HEK293 (cell line): ENCODE data around the gene TMCC2.

ENCODE experiments used
- BCL11B ChIP-seq: fragments of 450-650 bp; formaldehyde crosslinking; IDR thresholded peaks from 2 replicates; pipeline ENCODE4 v1.5.1; 2016; ENCODE audit warnings: low read depth, missing biosample characterization, missing genetic modification characterization
- GFI1B ChIP-seq: fragments of 450-650 bp; formaldehyde crosslinking; IDR thresholded peaks from 2 replicates; pipeline ENCODE4 v1.5.1; 2016; ENCODE audit warnings: missing biosample characterization, missing genetic modification characterization
- HOXD13 ChIP-seq: sonication (generic); formaldehyde crosslinking; IDR thresholded peaks from 2 replicates; pipeline ENCODE4 v1.8.0; 2022; ENCODE audit warnings: missing genetic modification reagents, borderline replicate concordance
- KLF10 ChIP-seq: fragments of 450-650 bp; IDR thresholded peaks from 2 replicates; pipeline ENCODE4 v1.5.1; 2018; ENCODE audit warnings: missing biosample characterization, mild to moderate bottlenecking, missing genetic modification characterization
- KLF16 ChIP-seq: fragments of 450-650 bp; formaldehyde crosslinking; IDR thresholded peaks from 2 replicates; pipeline ENCODE4 v1.5.1; 2017; ENCODE audit warnings: missing biosample characterization, missing genetic modification characterization
- MZF1 ChIP-seq: fragments of 450-650 bp; formaldehyde crosslinking; IDR thresholded peaks from 2 replicates; pipeline ENCODE4 v1.5.1; 2017; ENCODE audit warnings: missing biosample characterization, missing genetic modification characterization, borderline replicate concordance
- SP2 ChIP-seq: fragments of 450-650 bp; formaldehyde crosslinking; IDR thresholded peaks from 2 replicates; pipeline ENCODE4 v1.5.1; 2016; ENCODE audit warnings: missing biosample characterization, missing genetic modification characterization
- TCF7L2 ChIP-seq: IDR thresholded peaks from 2 replicates; pipeline ENCODE4 v1.6.1; 2011; ENCODE audit warnings: low read depth, mild to moderate bottlenecking, inconsistent platforms, low read length, moderate library complexity, borderline replicate concordance
- YY2 ChIP-seq: fragments of 450-650 bp; formaldehyde crosslinking; IDR thresholded peaks from 2 replicates; pipeline ENCODE4 v1.5.1; 2016; ENCODE audit warnings: missing biosample characterization, missing genetic modification characterization
- ZFP69B ChIP-seq: fragments of 450-650 bp; formaldehyde crosslinking; IDR thresholded peaks from 2 replicates; pipeline ENCODE4 v1.5.1; 2016; ENCODE audit warnings: missing biosample characterization, missing genetic modification characterization
- ZNF10 ChIP-seq: fragments of 450-650 bp; formaldehyde crosslinking; IDR thresholded peaks from 2 replicates; pipeline ENCODE4 v1.5.1; 2017; ENCODE audit warnings: missing biosample characterization, missing genetic modification characterization
- ZNF114 ChIP-seq: fragments of 450-650 bp; formaldehyde crosslinking; IDR thresholded peaks from 2 replicates; pipeline ENCODE4 v1.5.0; 2017; ENCODE audit warnings: missing biosample characterization, missing genetic modification characterization
- ZNF133 ChIP-seq: fragments of 450-650 bp; formaldehyde crosslinking; IDR thresholded peaks from 2 replicates; pipeline ENCODE4 v1.5.1; 2016; ENCODE audit warnings: missing biosample characterization, missing genetic modification characterization
- ZNF138 ChIP-seq: fragments of 450-650 bp; formaldehyde crosslinking; IDR thresholded peaks from 2 replicates; pipeline ENCODE4 v1.5.1; 2016; ENCODE audit warnings: missing biosample characterization, missing genetic modification characterization, borderline replicate concordance
- ZNF175 ChIP-seq: fragments of 450-650 bp; formaldehyde crosslinking; IDR thresholded peaks from 2 replicates; pipeline ENCODE4 v1.5.1; 2016; ENCODE audit warnings: missing biosample characterization, missing genetic modification characterization
- ZNF266 ChIP-seq: fragments of 450-650 bp; formaldehyde crosslinking; IDR thresholded peaks from 2 replicates; pipeline ENCODE4 v1.5.1; 2016; ENCODE audit warnings: missing biosample characterization, missing genetic modification characterization, low read depth
- ZNF302 ChIP-seq: fragments of 450-650 bp; formaldehyde crosslinking; IDR thresholded peaks from 2 replicates; pipeline ENCODE4 v1.5.1; 2016; ENCODE audit warnings: missing biosample characterization, missing genetic modification characterization, low read depth
- ZNF324 ChIP-seq: fragments of 450-650 bp; formaldehyde crosslinking; IDR thresholded peaks from 2 replicates; pipeline ENCODE4 v1.5.1; 2016; ENCODE audit warnings: missing biosample characterization, missing genetic modification characterization
- ZNF366 ChIP-seq: fragments of 450-650 bp; formaldehyde crosslinking; conservative IDR thresholded peaks from 2 replicates; pipeline ENCODE4 v1.5.1; 2016; ENCODE audit warnings: missing biosample characterization, missing genetic modification characterization
- ZNF426 ChIP-seq: fragments of 450-650 bp; formaldehyde crosslinking; IDR thresholded peaks from 2 replicates; pipeline ENCODE4 v1.5.1; 2017; ENCODE audit warnings: missing biosample characterization, missing genetic modification characterization, mild to moderate bottlenecking, inconsistent platforms, moderate library complexity
- ZNF510 ChIP-seq: fragments of 450-650 bp; formaldehyde crosslinking; IDR thresholded peaks from 2 replicates; pipeline ENCODE4 v1.5.1; 2018; ENCODE audit warnings: mild to moderate bottlenecking, missing genetic modification characterization, missing biosample characterization; ENCODE audit not compliant: insufficient replicate concordance
- ZNF521 ChIP-seq: fragments of 450-650 bp; formaldehyde crosslinking; IDR thresholded peaks from 2 replicates; pipeline ENCODE4 v1.5.1; 2017; ENCODE audit warnings: missing biosample characterization, mild to moderate bottlenecking, missing genetic modification characterization
- ZNF529 ChIP-seq: fragments of 450-650 bp; formaldehyde crosslinking; IDR thresholded peaks from 2 replicates; pipeline ENCODE4 v1.5.1; 2017; ENCODE audit warnings: missing genetic modification characterization, missing biosample characterization; ENCODE audit not compliant: insufficient replicate concordance
- ZNF571 ChIP-seq: fragments of 450-650 bp; formaldehyde crosslinking; IDR thresholded peaks from 2 replicates; pipeline ENCODE4 v1.5.0; 2017; ENCODE audit warnings: missing biosample characterization, missing genetic modification characterization
- ZNF585B ChIP-seq: fragments of 450-650 bp; formaldehyde crosslinking; IDR thresholded peaks from 2 replicates; pipeline ENCODE4 v1.5.1; 2016; ENCODE audit warnings: missing biosample characterization, missing genetic modification characterization
- ZNF707 ChIP-seq: fragments of 450-650 bp; formaldehyde crosslinking; IDR thresholded peaks from 2 replicates; pipeline ENCODE4 v1.5.1; 2016; ENCODE audit warnings: missing biosample characterization, missing genetic modification characterization
- ZNF76 ChIP-seq: fragments of 450-650 bp; formaldehyde crosslinking; IDR thresholded peaks from 2 replicates; pipeline ENCODE4; 2016; ENCODE audit warnings: low read depth, missing biosample characterization, missing genetic modification characterization, borderline replicate concordance
- ZNF791 ChIP-seq: fragments of 450-650 bp; formaldehyde crosslinking; IDR thresholded peaks from 2 replicates; pipeline ENCODE4 v1.5.1; 2016; ENCODE audit warnings: missing biosample characterization, missing genetic modification characterization
- ZNF792 ChIP-seq: fragments of 450-650 bp; formaldehyde crosslinking; IDR thresholded peaks from 2 replicates; pipeline ENCODE4 v1.5.1; 2016; ENCODE audit warnings: missing biosample characterization, missing genetic modification characterization
- ZNF837 ChIP-seq: fragments of 450-650 bp; formaldehyde crosslinking; IDR thresholded peaks from 2 replicates; pipeline ENCODE4 v1.5.1; 2016; ENCODE audit warnings: missing biosample characterization, missing genetic modification characterization
- ZSCAN30 ChIP-seq: fragments of 450-650 bp; IDR thresholded peaks from 2 replicates; pipeline ENCODE4 v1.5.1; 2018; ENCODE audit warnings: missing biosample characterization, mild to moderate bottlenecking, missing genetic modification characterization, moderate library complexity
- ZSCAN4 ChIP-seq: fragments of 450-650 bp; formaldehyde crosslinking; IDR thresholded peaks from 2 replicates; pipeline ENCODE4 v1.5.1; 2017; ENCODE audit warnings: missing biosample characterization, missing genetic modification characterization
- ZXDB ChIP-seq: fragments of 450-650 bp; formaldehyde crosslinking; IDR thresholded peaks from 2 replicates; pipeline ENCODE4 v1.5.1; 2016; ENCODE audit warnings: missing biosample characterization, missing genetic modification characterization
- TF ChIP-seq, protein P1 (sequence below): fragments of 450-650 bp; formaldehyde crosslinking; IDR thresholded peaks from 2 replicates; pipeline ENCODE4 v1.5.1; 2016; ENCODE audit warnings: missing biosample characterization, missing genetic modification characterization
- TF ChIP-seq, protein P2 (sequence below): fragments of 450-650 bp; formaldehyde crosslinking; IDR thresholded peaks from 2 replicates; pipeline ENCODE4 v1.5.1; 2017; ENCODE audit warnings: missing biosample characterization, missing genetic modification characterization
- TF ChIP-seq, protein P3 (sequence below): fragments of 450-650 bp; formaldehyde crosslinking; IDR thresholded peaks from 2 replicates; pipeline ENCODE4 v1.5.1; 2016; ENCODE audit warnings: missing biosample characterization, missing genetic modification characterization

The TMCC2 gene

DNA sequence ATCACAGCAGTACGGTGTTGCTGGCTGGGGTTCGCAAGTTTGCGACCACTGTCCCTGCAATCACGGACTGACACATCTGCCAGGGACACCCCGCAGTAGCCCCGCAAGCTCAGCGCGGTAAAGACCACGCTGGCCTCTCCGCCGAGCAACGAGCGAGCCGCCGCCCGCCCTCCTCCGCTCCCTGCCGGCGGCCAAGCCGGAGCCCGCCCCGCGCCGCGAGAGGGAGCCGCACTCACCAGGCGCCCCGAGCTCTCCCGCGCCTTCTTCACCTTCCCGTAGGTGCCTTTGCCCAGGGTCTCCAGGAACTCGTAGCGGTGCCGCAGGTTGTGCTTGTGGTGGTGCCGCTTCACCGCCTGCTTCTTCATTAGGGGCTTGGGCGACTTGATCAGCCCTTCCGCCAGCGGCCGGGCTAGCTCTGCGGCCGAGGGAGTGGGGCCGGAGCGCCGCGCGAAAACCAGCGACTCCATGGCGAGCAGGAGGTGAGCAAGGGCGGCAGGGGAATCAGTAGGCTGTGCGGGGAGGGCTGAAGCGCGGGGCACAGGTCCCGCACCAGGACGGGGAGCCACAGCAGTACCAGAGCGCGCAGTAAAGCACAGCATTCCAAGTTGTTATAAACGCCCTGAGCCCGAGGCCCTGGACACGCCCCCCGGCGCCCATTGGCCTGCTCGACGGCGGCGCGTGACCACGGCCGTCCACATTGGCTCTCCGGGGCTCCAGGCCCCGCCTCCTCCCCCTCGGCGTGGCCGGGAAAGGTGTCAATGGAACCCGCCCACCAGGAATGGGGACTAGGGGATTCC is 93.6 kb downstream of the TMCC2 start, which contains the start of gene NUAK2 (continued):
- TF ChIP-seq TCF7L2 (no peak), ZNF114 (tag by site-specific recombination) (no peak), ZNF426 (tag by site-specific recombination) (no peak), BCL11B (tag by site-specific recombination) (no peak), ZNF133 (tag by site-specific recombination) (no peak), ZNF571 (tag by site-specific recombination) (no peak), ZNF138 (no peak), ZNF707 (tag by site-specific recombination) (no peak), KLF10 (tag by site-specific recombination) (peak; percentile 44; the same call in 1 of the 2 replicates), ZNF302 (no peak), ZNF175 (tag by site-specific recombination) (no peak), ZSCAN30 (tag by site-specific recombination) (peak; percentile 53; the same call in 1 of the 2 replicates), ZNF792 (tag by site-specific recombination) (peak; percentile 17; the same call in 1 of the 2 replicates), ZNF585B (no peak), GFI1B (tag by site-specific recombination) (no peak), SP2 (tag by site-specific recombination) (peak; percentile 90), ZNF791 (tag by site-specific recombination) (no peak), ZNF837 (tag by site-specific recombination) (no peak), ZNF366 (no peak), ZFP69B (tag by site-specific recombination) (0 out of 2 replicates have a peak, but pooled peaks have one; percentile 20), ZNF266 (no peak), ZNF76 (tag by site-specific recombination) (no peak), MZF1 (no peak), KLF16 (peak; percentile 71; the same call in 1 of the 2 replicates), ZNF10 (tag by site-specific recombination) (peak; percentile 69; the same call in 1 of the 2 replicates), YY2 (tag by site-specific recombination) (no peak), ZSCAN4 (tag by site-specific recombination) (no peak), ZNF521 (tag by site-specific recombination) (no peak), HOXD13 (CRISPR knock-in tag) (no peak), ZNF510 (tag by site-specific recombination) (no peak), ZNF324 (tag by site-specific recombination) (no peak), ZNF529 (tag by site-specific recombination) (no peak), ZXDB (no peak; the same call in 1 of the 2 replicates)
- TF ChIP-seq, protein P1, sequence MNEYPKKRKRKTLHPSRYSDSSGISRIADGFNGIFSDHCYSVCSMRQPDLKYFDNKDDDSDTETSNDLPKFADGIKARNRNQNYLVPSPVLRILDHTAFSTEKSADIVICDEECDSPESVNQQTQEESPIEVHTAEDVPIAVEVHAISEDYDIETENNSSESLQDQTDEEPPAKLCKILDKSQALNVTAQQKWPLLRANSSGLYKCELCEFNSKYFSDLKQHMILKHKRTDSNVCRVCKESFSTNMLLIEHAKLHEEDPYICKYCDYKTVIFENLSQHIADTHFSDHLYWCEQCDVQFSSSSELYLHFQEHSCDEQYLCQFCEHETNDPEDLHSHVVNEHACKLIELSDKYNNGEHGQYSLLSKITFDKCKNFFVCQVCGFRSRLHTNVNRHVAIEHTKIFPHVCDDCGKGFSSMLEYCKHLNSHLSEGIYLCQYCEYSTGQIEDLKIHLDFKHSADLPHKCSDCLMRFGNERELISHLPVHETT (tag by site-specific recombination), result no peak
- TF ChIP-seq, protein P2, sequence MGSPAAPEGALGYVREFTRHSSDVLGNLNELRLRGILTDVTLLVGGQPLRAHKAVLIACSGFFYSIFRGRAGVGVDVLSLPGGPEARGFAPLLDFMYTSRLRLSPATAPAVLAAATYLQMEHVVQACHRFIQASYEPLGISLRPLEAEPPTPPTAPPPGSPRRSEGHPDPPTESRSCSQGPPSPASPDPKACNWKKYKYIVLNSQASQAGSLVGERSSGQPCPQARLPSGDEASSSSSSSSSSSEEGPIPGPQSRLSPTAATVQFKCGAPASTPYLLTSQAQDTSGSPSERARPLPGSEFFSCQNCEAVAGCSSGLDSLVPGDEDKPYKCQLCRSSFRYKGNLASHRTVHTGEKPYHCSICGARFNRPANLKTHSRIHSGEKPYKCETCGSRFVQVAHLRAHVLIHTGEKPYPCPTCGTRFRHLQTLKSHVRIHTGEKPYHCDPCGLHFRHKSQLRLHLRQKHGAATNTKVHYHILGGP (tag by site-specific recombination), result no peak
- TF ChIP-seq, protein P3, sequence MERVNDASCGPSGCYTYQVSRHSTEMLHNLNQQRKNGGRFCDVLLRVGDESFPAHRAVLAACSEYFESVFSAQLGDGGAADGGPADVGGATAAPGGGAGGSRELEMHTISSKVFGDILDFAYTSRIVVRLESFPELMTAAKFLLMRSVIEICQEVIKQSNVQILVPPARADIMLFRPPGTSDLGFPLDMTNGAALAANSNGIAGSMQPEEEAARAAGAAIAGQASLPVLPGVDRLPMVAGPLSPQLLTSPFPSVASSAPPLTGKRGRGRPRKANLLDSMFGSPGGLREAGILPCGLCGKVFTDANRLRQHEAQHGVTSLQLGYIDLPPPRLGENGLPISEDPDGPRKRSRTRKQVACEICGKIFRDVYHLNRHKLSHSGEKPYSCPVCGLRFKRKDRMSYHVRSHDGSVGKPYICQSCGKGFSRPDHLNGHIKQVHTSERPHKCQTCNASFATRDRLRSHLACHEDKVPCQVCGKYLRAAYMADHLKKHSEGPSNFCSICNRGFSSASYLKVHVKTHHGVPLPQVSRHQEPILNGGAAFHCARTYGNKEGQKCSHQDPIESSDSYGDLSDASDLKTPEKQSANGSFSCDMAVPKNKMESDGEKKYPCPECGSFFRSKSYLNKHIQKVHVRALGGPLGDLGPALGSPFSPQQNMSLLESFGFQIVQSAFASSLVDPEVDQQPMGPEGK, result peak; percentile 66
